GM12891 (cell line): Measurements from ENCODE around the gene RAB9B.

Source experiments
- POLR2A ChIP-seq: IDR thresholded peaks from 2 replicates; pipeline ENCODE4 v1.6.1; 2011; ENCODE audit warnings: low read depth, low read length, control low read depth
- TAF1 ChIP-seq: IDR thresholded peaks from 2 replicates; pipeline ENCODE4 v1.6.1; 2011; ENCODE audit warnings: low read depth, low read length, control low read depth

DNA sequence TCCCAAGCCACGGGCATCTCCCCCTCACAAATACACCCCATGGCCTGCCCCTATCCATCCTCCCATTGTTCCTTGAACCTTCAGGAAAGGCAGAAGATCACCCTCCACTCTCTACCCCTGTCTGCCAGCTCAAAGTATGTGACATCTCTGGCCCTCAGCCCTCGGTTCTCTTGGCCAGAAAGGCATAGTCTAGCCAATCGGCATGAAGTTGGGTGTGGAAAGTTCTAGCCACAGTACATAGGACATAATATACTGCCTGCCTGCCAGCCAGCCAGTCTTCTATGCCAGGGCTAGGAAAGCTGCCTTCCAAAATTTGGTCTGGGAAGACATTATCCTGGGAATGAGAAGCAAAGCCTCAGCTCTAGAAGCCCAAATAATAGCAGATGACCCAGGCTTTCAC, 58.6 kb downstream of the RAB9B start:
- no peak for TF ChIP-seq POLR2A
- no peak for TF ChIP-seq TAF1
